ENCODE data around the gene SPATA18.

GRCh38 chr4:52081216-52081615 lies 30.1 kb downstream of the SPATA18 start:
- no peak for TF ChIP-seq CTCF (IDR thresholded peaks at IDR 0.05; ENCODE audit: low read depth, low read length)
- no peak for TF ChIP-seq POLR2A (IDR thresholded peaks at IDR 0.05; ENCODE audit: extremely low read depth, insufficient read length)
- TF ChIP-seq MAX (IDR thresholded peaks at IDR 0.05; ENCODE audit: low read depth, low read length): no peak
- TF ChIP-seq MYC (IDR thresholded peaks at IDR 0.05; ENCODE audit: low read depth, low read length): no peak
